ENCODE data around the gene PTK7.

PTK7 gene

DNA sequence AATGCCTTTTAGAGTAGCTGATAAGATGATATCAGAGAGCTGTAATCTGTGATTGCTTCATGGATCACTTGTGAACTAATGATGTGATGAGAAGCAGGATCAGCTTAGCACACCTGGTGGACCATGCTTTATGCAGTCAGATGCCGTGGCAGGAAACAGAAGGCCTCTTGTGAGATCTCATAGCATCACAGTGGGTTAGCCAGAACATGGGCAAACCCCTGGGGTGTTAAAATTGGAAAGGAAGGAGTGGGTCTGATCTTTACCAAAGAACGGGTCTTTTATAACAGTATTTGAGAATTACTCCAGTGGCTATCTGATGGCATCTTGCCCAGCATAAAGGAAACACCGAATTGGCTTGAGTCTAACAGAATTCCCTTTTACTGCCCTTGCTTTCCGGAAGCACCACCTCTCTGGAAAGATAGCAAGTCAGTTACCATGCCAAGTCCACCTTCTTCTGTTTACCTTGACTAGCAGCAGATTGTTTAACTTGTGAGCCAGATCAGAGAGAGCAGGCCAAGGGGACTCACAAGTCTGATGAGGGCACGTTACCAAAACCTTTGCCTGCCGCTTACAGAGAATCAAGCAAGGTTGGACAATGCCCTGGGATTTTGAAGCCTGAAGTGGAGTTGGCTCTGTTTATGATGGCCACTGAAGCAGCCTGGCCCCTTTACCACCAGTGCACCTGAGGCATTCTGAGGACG is 74.1 kb downstream of the PTK7 start:
- no peaks in the 10 kb centered on the region for H3K9me3 Mint-ChIP-seq
- H3K4me1 Mint-ChIP-seq (ENCODE audit: low read depth), result no peaks in the 10 kb centered on the region
- no peak overlapping the region for H3K4me3 Mint-ChIP-seq
- H3K27ac Mint-ChIP-seq, result no peak overlapping the region
- H3K36me3 Mint-ChIP-seq (ENCODE audit: low read depth), result no peaks in the 10 kb centered on the region
- H3K27me3 Mint-ChIP-seq, result no peaks in the 10 kb centered on the region

DNA sequence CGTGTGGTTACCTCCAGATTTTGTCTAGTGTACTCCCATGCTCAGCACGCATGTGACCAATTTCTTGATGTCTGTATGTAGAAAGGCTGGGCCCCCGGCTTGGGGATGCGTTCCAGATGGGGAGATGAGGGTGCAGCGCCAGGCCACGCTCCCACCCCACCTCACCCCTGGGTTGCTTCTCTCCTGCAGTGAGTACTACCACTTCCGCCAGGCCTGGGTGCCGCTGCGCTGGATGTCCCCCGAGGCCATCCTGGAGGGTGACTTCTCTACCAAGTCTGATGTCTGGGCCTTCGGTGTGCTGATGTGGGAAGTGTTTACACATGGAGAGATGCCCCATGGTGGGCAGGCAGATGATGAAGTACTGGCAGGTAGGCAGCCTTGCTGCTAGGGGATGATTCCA is 83.5 kb downstream of the PTK7 start:
- no peaks in the 10 kb centered on the region for H3K9me3 Mint-ChIP-seq
- no peaks in the 10 kb centered on the region for H3K27me3 Mint-ChIP-seq
- H3K36me3 Mint-ChIP-seq (ENCODE audit: low read depth), result no peaks in the 10 kb centered on the region
- H3K4me3 Mint-ChIP-seq, result no peak overlapping the region
- no peaks in the 10 kb centered on the region for H3K4me1 Mint-ChIP-seq (ENCODE audit: low read depth)
- H3K27ac Mint-ChIP-seq, result no peak overlapping the region

DNA sequence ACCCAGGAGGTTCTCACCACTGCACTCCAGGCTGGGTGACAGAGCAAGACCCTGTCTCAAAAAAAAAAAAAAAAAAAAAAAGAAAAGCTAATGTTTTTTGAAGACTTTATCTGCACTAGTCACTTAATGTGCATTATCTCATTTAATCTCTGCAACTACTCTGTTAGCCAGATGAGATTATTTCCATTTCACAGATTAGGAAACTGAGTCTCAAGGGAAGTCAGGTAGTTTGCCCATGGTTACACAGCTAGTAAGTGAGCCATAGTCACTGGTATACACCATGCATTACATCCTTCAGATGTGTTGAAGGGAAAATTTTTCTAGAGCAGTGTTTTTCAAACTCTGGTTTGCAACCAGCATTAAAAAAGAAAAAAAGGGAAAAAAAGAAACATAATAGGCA is 87.8 kb downstream of the PTK7 start:
- Mint-ChIP-seq H3K27me3 (no peaks in the 10 kb centered on the region), H3K9me3 (no peaks in the 10 kb centered on the region), H3K27ac (no peak overlapping the region), H3K36me3 (ENCODE audit: low read depth) (no peaks in the 10 kb centered on the region), H3K4me3 (no peak overlapping the region), H3K4me1 (ENCODE audit: low read depth) (no peaks in the 10 kb centered on the region)

DNA sequence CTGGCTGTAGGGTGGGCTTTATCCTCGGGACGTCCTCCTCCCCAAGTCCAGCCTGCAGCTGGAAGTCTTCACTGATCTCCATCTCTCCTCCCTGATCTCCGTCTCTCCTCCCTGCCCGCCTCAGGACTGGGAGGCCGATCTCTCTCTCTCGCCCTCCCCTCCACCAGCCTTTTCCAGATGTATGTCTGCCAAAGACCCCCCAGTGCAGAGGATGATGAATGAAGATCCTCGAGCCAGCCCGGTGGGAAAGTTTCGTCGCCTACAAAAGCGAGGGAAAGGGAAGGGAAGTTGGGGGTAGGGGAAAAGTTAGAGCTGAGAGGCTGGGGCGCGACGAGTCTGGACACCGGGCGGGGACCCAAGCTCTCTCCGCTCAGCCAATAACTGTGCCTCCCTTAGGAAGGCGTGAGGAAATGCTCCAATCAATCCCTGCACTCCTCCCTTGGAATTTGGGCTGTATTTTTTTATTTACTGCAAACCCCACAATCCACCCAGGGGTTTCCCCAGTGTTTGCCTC is 94.4 kb downstream of the PTK7 start:
- Mint-ChIP-seq H3K27me3 (no peaks in the 10 kb centered on the region), H3K27ac (peak overlapping the region; percentile 94), H3K4me1 (ENCODE audit: low read depth) (peaks cover 39% of the 10 kb centered on the region), H3K9me3 (no peaks in the 10 kb centered on the region), H3K36me3 (ENCODE audit: low read depth) (peaks cover 14% of the 10 kb centered on the region), H3K4me3 (peak overlapping the region; percentile 91)

DNA sequence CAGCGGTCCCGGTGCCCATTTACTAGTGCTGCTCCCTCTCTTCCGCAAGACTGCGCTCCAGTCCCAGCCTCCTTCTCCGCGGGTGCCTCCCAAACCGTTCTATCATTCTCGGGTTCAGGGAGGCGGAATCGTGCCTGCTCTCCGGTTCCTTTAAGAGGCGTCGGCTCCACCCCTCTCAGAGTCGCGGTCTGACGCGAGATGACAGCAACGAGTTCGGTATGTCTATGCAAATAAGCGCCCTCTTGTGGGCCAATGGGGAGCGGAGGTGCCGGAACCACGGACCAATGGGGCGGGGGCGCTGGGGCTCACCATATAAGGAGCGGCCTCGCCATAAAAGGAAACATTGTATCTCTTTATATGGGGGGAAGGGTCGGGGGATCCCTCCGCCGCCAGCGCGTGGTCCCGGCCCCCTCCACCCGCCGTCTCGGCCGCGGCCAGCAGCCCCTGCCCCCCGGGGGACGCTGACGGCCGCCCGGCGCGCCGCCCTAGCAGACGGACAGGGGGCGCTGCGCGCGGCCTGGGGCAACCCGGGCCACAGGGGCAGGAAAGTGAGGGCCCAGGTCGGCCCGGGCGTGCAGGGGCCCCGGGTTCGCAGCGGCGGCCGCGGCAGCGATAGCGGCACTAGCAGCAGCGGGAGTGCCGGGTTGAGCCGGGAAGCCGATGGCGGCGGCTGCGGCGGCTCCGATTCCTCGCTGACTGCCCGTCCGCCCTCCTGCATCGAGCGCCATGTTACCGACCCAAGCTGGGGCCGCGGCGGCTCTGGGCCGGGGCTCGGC is 95.0 kb downstream of the PTK7 start, which contains the start of gene SRF:
Gene SRF, plus strand, starts transcription at position 339 of the 776 bp plus-strand sequence. Its CDS starts 388 bp downstream, at position 727.
- Mint-ChIP-seq H3K27me3 (no peaks in the 10 kb centered on the region), H3K4me3 (peak within 1 kb of the TSS; percentile 95), H3K4me1 (ENCODE audit: low read depth) (peaks cover 42% of the 10 kb centered on the region), H3K27ac (peak within 1 kb of the TSS; percentile 94), H3K36me3 (ENCODE audit: low read depth) (peaks cover 20% of the 10 kb centered on the region), H3K9me3 (no peaks in the 10 kb centered on the region)

DNA sequence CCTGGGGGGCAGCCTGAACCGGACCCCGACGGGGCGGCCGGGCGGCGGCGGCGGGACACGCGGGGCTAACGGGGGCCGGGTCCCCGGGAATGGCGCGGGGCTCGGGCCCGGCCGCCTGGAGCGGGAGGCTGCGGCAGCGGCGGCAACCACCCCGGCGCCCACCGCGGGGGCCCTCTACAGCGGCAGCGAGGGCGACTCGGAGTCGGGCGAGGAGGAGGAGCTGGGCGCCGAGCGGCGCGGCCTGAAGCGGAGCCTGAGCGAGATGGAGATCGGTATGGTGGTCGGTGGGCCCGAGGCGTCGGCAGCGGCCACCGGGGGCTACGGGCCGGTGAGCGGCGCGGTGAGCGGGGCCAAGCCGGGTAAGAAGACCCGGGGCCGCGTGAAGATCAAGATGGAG is 95.6 kb downstream of the PTK7 start:
- Mint-ChIP-seq H3K4me3 (peak overlapping the region; percentile 95), H3K36me3 (ENCODE audit: low read depth) (peaks cover 22% of the 10 kb centered on the region), H3K27ac (peak overlapping the region; percentile 84), H3K27me3 (no peaks in the 10 kb centered on the region), H3K4me1 (ENCODE audit: low read depth) (peaks cover 42% of the 10 kb centered on the region), H3K9me3 (no peaks in the 10 kb centered on the region)

DNA sequence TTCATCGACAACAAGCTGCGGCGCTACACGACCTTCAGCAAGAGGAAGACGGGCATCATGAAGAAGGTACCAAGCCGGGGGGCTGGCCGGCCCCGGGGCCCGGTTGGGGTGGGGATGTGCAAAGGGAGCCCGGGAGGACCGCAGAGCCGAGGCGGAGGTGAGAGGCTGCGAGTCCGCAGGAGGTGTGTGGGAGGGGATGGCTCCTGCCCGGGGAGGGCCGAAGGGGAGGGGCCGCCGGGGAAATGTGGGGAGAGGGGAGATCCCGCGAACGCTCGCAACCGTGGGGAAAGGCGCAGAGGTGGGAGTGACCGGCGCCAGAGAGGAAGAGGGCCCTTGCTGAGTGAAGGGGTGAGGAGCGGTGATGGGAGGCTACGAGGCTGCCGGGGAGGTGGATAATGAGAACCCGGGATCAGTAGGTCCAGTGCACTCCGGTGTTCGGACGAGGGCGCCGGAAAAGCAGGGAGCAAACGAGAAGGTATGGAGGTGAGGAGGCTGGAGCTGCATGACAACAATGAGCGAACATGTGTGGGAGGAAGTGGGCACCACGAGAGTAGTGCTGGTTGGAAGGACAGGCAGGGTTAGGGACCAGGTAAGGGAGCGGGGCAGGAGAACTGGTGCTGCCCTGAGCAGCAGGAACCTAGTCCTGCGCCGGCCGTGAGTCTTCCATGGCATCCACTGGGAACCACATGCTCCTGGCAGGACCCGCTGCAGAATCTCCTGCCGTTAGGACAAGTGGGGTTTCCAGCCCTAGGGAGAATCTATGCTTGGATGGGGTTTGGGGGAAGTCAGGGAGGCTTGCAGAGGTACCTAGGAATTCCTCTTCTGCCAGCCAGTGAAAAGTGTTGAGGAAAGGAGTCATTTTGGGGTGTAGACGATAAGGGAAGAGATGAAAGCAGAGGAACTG is 96.2 kb downstream of the PTK7 start:
- Mint-ChIP-seq H3K4me3 (peak overlapping the region; percentile 95), H3K27me3 (no peaks in the 10 kb centered on the region), H3K36me3 (ENCODE audit: low read depth) (peaks cover 22% of the 10 kb centered on the region), H3K4me1 (ENCODE audit: low read depth) (peaks cover 42% of the 10 kb centered on the region), H3K9me3 (no peaks in the 10 kb centered on the region), H3K27ac (peak overlapping the region; percentile 84)

DNA sequence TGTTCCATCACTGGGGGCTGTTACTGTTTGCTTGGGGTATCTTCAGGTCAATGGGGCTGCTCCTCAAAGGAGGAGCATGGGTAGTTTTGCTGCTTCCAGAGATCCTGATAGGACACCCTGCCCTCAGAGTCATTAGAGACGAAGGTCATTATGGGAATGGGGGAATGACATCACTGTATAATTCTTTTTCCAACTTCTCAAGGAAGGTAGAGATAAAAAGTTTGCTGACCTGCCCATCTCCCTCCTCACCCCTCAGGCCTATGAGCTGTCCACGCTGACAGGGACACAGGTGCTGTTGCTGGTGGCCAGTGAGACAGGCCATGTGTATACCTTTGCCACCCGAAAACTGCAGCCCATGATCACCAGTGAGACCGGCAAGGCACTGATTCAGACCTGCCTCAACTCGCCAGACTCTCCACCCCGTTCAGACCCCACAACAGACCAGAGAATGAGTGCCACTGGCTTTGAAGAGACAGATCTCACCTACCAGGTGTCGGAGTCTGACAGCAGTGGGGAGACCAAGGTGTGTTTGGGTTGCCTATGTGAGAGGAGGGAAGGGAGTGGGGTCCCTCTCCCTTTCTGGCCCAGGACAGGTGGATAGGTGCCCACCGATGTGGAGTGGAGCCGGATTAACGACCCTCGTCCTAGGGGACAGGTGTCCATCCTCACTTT is 97.6 kb downstream of the PTK7 start:
- Mint-ChIP-seq H3K9me3 (no peaks in the 10 kb centered on the region), H3K36me3 (ENCODE audit: low read depth) (peaks cover 34% of the 10 kb centered on the region), H3K27me3 (no peaks in the 10 kb centered on the region), H3K27ac (peak overlapping the region; percentile 75), H3K4me1 (ENCODE audit: low read depth) (peaks cover 42% of the 10 kb centered on the region), H3K4me3 (peak overlapping the region; percentile 95)

DNA sequence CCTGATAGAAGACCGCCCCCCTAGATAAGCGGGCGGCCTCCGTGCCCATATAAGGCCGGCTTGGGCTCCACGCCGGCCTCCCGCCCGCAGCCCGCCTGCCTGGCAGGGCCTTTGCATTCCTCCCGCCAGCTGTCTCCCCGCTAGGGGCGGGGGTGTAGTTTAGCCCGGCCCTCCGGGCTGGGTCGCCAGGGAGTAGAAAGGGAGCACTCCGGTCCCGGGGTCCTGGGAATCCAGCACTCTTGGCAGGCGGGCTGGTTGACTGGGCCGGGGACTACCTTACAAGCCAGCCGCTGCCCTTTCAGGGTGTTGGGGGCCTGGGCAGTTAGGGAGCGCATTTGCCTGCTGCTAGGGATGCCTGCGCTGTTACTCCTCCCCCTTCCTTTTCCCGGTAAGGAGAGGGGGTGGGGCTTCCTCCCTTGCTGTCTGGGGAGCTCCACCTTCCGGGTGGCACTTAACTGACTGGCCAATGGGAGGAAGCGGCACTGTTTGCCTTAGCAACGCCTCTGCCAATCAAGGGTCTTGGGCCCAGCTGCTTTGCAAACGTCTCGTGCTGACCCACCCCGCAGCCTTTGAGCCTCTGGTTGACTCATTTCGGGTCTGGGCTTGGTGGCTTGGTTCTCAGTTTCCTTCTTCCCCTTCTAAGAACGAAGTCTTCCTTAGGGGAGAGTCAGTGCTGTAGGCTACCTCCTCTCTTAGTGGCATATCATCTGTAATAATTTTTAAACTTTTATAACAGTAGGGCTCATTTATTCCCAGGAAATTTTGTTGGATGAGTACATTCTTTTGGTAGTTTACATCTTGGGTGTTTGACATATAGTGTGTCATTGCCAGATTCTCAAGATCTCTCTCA is 98.4 kb downstream of the PTK7 start:
- Mint-ChIP-seq H3K4me3 (peak overlapping the region; percentile 95), H3K27me3 (no peaks in the 10 kb centered on the region), H3K36me3 (ENCODE audit: low read depth) (peaks cover 34% of the 10 kb centered on the region), H3K27ac (peak overlapping the region; percentile 83), H3K4me1 (ENCODE audit: low read depth) (peaks cover 42% of the 10 kb centered on the region), H3K9me3 (no peaks in the 10 kb centered on the region)

DNA sequence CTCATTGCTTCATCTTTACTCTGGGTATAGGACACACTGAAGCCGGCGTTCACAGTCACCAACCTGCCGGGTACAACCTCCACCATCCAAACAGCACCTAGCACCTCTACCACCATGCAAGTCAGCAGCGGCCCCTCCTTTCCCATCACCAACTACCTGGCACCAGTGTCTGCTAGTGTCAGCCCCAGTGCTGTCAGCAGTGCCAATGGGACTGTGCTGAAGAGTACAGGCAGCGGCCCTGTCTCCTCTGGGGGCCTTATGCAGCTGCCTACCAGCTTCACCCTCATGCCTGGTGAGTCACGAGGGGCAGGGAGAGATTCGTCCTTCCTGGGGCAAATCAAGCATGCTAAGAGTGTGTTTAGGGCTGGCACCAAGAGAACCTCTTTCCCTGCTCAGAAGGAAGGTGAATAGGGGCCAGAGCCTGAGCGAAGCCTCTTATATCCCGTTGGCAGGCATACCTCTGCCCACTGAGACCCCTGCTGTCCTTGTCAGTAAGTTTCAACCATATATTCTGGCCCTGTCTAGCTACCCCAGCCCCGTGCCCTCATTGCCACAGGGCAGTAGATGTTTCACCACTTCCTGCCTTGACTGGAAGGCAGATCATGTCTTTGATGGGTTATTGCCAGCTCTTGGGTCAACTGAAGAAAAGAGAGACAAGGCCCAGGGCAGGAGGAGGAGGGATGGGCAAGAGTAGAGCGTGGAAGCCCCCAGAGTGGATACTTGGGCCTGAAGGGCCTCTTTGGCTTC is 99.7 kb downstream of the PTK7 start:
- Mint-ChIP-seq H3K4me3 (no peak overlapping the region), H3K27ac (peak overlapping the region; percentile 68), H3K36me3 (ENCODE audit: low read depth) (peaks cover 35% of the 10 kb centered on the region), H3K27me3 (no peaks in the 10 kb centered on the region), H3K9me3 (no peaks in the 10 kb centered on the region), H3K4me1 (ENCODE audit: low read depth) (peaks cover 34% of the 10 kb centered on the region)

DNA sequence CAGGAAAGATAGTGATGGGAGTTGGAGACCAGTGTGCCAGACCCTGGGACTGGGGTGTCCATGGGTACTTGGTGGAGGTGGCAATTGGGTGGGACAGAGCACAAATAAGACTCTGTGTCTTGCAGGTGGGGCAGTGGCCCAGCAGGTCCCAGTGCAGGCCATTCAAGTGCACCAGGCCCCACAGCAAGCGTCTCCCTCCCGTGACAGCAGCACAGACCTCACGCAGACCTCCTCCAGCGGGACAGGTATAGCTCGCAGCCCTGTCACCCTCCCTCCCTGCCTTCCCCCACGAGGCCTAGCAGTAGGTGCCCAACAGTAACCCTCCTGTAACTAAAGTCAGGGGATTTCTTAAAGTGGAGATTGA is 100.3 kb downstream of the PTK7 start:
- H3K27me3 Mint-ChIP-seq, result no peaks in the 10 kb centered on the region
- peaks cover 40% of the 10 kb centered on the region for H3K36me3 Mint-ChIP-seq (ENCODE audit: low read depth)
- H3K4me1 Mint-ChIP-seq (ENCODE audit: low read depth), result peaks cover 38% of the 10 kb centered on the region
- H3K9me3 Mint-ChIP-seq, result no peaks in the 10 kb centered on the region
- peak overlapping the region; percentile 68 for H3K27ac Mint-ChIP-seq
- H3K4me3 Mint-ChIP-seq, result no peak overlapping the region

DNA sequence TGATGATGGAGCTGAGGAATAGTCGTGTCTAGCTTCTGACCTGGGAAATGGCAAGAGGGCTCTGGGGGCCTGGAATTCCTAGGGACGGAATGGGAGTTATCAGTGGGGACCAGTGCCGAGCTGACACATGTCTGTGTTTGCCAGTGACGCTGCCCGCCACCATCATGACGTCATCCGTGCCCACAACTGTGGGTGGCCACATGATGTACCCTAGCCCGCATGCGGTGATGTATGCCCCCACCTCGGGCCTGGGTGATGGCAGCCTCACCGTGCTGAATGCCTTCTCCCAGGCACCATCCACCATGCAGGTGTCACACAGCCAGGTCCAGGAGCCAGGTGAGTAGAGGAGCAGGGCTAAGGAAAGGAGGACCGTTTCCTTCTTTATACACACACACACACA is 102.0 kb downstream of the PTK7 start:
- H3K4me1 Mint-ChIP-seq (ENCODE audit: low read depth), result peaks cover 41% of the 10 kb centered on the region
- H3K9me3 Mint-ChIP-seq, result no peaks in the 10 kb centered on the region
- peaks cover 37% of the 10 kb centered on the region for H3K36me3 Mint-ChIP-seq (ENCODE audit: low read depth)
- no peak overlapping the region for H3K4me3 Mint-ChIP-seq
- no peak overlapping the region for H3K27ac Mint-ChIP-seq
- H3K27me3 Mint-ChIP-seq, result no peaks in the 10 kb centered on the region

All from stimulated activated naive CD8-positive, alpha-beta T cell treated with anti-CD3 and anti-CD28 coated beads, Interleukin-15, Interleukin-2, amounts not matched to agents 100 ng/mL and 50 ng/mL, for 24 hours (primary cell).